ENCODE results near the gene KRT79. TPM values are rescaled to one million over a fixed set of nuclear protein-coding genes. Genes with fewer than 3 reads are reported as not detected.
"Not testable (repeated sequence)": the region's sequence is repeated elsewhere in the genome, so short reads cannot be mapped to it uniquely, and the experiment has no call there.

KRT79 gene
- total RNA-seq, 1 donor from 2014 or later: not detected

DNA sequence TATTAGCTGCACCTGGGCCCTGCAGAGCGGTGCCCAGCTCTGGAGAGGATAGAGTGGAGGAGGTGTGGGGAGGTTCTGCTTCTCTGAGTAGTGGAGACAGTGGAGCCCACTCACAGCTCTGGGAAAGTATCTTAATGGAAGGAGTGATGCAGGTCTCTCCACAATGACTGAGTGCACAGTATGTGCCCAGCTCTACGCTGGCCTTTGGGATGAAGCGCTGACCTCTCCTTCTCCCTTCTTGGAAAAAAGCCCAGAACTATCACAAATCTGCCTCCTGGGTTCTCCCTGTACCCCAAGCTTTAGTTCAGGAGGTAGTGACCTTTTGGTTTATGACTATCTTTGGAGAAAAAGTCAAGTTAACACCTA is 37.7 kb downstream of the KRT79 start:
- TF ChIP-seq, protein P1, sequence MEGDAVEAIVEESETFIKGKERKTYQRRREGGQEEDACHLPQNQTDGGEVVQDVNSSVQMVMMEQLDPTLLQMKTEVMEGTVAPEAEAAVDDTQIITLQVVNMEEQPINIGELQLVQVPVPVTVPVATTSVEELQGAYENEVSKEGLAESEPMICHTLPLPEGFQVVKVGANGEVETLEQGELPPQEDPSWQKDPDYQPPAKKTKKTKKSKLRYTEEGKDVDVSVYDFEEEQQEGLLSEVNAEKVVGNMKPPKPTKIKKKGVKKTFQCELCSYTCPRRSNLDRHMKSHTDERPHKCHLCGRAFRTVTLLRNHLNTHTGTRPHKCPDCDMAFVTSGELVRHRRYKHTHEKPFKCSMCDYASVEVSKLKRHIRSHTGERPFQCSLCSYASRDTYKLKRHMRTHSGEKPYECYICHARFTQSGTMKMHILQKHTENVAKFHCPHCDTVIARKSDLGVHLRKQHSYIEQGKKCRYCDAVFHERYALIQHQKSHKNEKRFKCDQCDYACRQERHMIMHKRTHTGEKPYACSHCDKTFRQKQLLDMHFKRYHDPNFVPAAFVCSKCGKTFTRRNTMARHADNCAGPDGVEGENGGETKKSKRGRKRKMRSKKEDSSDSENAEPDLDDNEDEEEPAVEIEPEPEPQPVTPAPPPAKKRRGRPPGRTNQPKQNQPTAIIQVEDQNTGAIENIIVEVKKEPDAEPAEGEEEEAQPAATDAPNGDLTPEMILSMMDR (IDR thresholded peaks at IDR 0.05; ENCODE audit: insufficient read depth, low read length, poor library complexity, severe bottlenecking): no peak
- H3K27me3 ChIP-seq (ENCODE audit: control insufficient read depth, insufficient read depth, low read length): no peaks in the 10 kb centered on the region
- no peak for DNase-seq (ENCODE audit: low read depth)
- no peak overlapping the region for H3K4me3 ChIP-seq (ENCODE audit: low read depth, low read length)
- no peaks in the 10 kb centered on the region for H3K36me3 ChIP-seq (ENCODE audit: control insufficient read depth, insufficient read depth, low read length)

DNA sequence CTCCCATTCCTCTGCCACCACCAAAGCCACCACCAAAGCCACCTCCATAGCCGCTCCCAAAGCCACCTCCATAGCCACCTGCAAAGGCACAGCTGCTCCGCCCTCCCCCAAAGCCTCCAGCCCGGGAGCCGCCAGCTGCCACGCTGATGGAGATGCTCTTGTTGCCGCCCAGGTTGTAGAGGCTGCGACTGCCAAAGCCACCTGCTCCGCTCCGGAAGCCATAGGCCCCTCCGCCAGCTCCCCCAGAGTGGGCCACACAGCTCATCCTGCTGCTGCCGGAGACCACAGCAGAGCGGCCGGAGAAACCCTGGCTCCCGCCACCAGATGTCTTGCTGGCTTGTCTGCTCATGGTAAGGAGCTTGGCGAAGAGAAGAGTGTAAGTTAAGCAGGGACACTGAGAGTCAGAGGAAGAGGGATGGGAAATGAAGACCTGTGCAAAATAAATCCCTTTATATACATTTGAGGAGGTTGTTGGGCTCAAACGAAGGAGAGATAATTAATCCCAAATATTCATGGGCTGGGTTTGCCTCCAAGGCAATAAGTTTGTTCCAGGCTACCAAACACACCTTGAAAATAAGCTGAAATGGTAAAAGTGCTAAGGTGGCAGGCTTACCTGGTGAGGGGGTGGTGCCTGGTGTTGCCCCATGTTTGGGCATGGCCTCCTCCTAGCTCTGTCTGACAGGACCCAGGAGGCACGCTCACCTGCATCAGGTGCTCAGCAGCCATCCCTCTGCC is 38.2 kb downstream of the KRT79 start, which contains the start of gene KRT3:
Gene KRT3 (minus strand): TSS at position 424 of the 735 bp plus-strand sequence. CDS start 75 bp downstream, at position 349.
- DNase-seq (ENCODE audit: low read depth): no peak
- TF ChIP-seq, protein P1 (IDR thresholded peaks at IDR 0.05; ENCODE audit: insufficient read depth, low read length, poor library complexity, severe bottlenecking): no peak

DNA sequence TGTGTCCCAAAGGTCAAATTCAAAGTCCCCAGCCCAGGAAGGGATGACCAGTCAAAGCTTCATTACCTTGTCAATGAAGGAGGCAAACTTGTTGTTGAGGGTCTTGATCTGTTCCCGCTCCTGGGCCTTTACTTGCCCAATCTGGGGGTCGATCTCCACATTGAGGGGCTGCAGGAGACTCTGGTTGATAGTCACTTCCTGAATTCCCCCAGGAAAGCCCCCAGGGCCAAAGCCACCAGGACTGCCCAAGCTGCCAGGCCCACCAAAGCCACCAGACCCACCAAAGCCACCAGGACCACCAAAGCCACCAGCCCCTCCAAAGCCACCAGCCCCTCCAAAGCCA is 38.8 kb downstream of the KRT79 start:
- not testable (repeated sequence) for DNase-seq (ENCODE audit: low read depth); H3K4me3 ChIP-seq (ENCODE audit: low read depth, low read length); H3K27me3 ChIP-seq (ENCODE audit: control insufficient read depth, insufficient read depth, low read length); H3K36me3 ChIP-seq (ENCODE audit: control insufficient read depth, insufficient read depth, low read length)

More for the DNA sequence above, 38.2 kb downstream of the KRT79 start, which contains the start of gene KRT3:
- Histone ChIP-seq H3K27me3 (ENCODE audit: control insufficient read depth, insufficient read depth, low read length) (no peaks in the 10 kb centered on the region), H3K4me3 (ENCODE audit: low read depth, low read length) (no peak within 1 kb of the TSS), H3K36me3 (ENCODE audit: control insufficient read depth, insufficient read depth, low read length) (no peaks in the 10 kb centered on the region)

DNA sequence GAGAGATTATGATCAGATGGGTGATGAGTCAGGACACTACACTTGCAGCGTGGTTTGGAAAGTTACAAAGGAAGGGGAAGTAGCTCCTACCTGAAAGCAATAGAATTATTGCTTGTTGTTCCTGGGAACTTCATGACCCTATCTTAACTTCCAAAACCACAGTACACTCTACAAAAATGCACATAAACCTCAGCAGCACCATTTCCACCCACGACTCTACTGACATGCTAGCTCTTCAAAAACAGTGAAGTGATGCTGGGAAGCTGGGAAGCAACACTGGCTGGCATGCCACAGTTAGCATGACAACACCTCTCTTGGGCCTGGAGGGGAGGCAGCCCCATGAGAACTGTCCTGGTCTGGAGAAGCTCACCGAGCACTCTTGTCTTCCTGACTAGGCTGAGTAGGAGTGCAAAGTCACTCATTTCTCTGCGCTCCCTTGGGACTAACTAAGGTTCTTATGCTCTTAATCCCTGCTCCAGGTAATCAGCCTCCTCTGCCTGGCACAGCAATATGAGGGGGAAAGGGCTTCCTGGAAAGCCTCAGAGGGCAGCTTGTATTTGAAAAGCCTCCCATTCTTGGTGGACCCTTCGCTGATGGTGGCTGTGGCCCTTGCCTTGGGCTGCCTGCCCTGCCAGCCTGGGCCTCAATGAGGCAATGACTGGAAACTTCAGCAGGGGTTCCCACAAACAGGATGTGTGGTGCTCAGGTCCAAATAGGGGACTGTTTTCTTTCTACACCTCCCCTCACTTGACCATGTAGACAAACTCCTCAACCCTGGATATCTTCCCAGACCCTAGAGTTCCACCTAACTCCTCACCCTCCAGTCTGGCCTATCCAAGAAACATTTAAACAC is 39.4 kb downstream of the KRT79 start:
- Histone ChIP-seq H3K4me3 (ENCODE audit: low read depth, low read length) (no peak overlapping the region), H3K36me3 (ENCODE audit: control insufficient read depth, insufficient read depth, low read length) (no peaks in the 10 kb centered on the region), H3K27me3 (ENCODE audit: control insufficient read depth, insufficient read depth, low read length) (peaks cover 8% of the 10 kb centered on the region)
- TF ChIP-seq, protein P1 (IDR thresholded peaks at IDR 0.05; ENCODE audit: insufficient read depth, low read length, poor library complexity, severe bottlenecking): no peak
- DNase-seq (ENCODE audit: low read depth): peak; percentile 31

DNA sequence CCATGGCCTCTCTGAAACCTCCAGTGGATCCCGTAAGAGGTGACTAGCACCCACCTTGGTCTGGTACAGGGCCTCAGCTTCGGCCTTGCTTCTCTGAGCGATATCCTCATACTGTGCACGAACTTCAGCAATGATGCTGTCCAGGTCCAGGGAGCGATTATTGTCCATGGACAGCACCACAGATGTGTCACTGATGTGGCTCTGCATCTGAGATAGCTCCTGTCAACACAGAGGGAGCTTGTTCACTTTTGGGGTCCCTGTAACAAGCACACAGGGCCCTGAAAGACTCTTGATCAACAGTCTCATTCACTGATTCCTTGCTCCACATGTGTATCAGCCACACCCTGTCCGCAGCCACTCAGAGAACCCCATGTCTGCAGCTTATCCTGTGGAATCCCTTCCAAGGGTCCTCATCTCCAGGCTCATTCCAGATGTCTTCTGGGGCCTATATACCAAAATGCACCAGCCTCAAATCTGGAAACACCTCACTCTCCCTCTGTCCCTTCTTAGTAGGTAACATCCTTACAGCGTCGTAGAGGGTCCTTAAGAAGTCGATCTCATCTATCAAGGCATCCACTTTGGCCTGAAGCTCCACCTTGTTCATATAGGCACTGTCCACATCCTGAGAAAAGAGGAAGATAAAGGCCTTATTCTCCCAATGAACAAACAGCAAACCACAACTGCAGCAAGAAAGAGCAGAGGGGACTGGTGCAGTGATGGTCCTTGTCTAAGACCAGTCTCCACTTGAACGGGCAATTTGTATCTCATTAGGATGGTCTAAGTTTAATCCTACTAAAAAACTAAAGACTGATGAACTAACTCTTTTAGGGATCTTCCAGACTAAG is 41.7 kb downstream of the KRT79 start:
- TF ChIP-seq, protein P1 (IDR thresholded peaks at IDR 0.05; ENCODE audit: insufficient read depth, low read length, poor library complexity, severe bottlenecking): no peak
- Histone ChIP-seq H3K27me3 (ENCODE audit: control insufficient read depth, insufficient read depth, low read length) (peaks cover 10% of the 10 kb centered on the region), H3K4me3 (ENCODE audit: low read depth, low read length) (no peak overlapping the region), H3K36me3 (ENCODE audit: control insufficient read depth, insufficient read depth, low read length) (no peaks in the 10 kb centered on the region)
- DNase-seq (ENCODE audit: low read depth): no peak

Data from kidney epithelial cell (primary cell).